ENCODE results near the gene PAK4.

The PAK4 gene

DNA sequence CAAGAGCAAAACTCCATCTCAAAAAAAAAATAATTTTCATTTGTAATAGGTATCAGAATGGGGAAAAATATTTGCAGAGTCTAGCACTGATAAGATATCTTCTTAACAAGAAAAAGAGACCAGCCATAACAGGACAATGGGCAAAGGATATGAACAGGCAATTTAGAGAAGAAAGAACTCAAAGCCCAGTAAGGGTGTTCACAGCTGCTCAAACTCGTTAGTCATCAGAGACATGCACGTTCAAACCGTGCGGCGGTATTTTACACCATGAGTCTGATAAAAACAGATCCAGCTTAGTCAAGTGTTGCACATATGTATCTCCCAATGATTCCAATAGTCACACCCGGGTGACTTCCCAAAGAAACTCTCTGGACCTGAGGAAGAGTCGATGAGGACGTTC, 57.5 kb downstream of the PAK4 start:
- no peak for DNase-seq

DNA sequence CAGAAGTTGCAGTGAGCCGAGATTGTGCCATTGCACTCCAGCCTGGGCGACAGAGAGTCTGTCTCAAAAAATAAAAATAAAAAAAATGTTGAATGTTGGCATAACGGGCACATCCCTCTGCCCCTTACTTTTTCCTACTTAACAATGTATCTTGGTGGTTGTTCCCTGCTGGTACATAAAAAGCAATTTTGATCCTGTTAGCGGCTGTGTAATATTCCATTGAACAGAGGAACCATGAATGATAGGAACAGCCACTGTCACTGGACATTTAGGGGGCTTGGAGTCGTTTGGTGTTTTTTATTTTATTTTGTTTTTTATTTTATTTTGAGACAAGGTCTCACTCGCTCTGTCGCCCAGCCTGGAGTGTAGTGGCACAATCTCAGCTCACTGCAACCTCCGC, 60.8 kb downstream of the PAK4 start:
- no peak for DNase-seq

DNA sequence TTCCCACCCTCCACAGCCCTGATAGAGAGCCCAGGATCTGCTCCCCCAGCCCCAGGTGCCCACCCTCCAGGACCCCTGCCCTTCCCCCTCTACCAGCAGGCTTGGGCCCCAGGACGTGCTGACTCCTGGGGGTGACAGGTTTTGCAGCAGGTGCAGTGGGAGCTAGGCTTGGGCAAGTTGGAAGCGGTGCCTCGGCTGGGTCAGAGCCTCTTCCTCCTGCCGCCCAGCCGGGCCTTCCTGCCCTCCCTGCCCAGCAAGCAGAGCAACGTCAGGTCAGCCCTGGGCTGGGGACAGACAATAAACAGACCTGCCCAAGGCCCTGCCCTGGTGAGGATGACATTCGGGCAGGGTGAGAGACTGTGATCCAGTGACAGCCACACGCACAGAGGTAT, 62.0 kb downstream of the PAK4 start:
- no peak for DNase-seq

DNA sequence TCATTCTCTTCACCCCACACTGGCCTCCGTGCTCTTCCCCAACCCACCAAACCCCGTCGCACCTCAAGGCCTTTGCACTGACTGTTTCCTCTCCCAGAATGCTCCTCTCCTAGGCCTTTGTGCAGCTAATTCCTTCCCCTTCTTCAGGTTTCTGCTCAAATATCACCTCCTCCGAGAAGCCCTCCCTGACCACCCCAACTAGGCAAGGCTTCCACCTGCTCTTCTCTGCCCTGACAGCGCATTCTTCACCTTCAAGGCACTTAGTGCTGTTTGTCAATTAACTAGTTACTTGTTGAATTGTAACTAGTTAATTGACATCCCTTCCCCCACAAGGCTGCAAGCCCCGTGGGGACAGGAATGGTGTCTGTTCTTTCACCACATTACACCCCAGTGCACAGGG, 63.4 kb downstream of the PAK4 start:
- no peak for DNase-seq

DNA sequence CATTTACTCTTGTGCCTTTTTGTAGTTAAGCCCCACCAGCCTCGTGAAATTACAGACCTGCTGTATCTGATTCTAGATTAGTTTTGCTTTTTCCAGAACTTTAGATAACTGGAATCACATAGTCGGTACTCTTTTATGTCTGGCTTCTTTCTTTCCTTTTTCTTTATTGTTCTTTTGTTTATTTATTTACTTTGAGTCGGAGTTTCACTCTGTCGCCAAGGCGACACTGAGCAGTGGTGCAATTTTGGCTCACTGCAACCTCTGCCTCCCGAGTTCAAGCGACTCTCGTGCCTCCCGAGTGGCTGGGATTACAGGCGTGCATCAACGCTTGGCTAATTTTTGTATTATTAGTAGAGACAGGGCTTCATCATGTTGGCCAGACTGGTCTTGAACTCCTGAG, 65.2 kb downstream of the PAK4 start:
- DNase-seq = no peak

DNA sequence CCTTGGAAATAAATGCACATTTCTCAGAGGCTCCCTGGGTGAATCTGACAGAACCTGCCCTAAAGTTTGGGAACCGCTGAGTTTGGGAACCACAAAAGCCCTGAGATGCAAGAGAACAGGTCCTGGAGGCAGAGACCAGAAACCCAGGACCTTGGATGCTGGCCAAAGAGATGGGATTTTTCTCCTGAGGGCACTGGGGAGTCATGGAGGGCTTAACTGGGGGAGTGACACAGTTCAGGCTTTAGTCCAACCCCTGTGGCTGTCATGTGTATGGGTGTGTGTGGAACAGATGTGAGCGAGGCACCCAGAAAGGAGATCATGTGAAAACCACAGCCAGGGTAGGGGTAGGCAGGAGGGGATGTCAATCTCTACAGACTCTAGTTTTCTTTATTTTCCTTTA, 67.3 kb downstream of the PAK4 start:
- no peak for DNase-seq

DNA sequence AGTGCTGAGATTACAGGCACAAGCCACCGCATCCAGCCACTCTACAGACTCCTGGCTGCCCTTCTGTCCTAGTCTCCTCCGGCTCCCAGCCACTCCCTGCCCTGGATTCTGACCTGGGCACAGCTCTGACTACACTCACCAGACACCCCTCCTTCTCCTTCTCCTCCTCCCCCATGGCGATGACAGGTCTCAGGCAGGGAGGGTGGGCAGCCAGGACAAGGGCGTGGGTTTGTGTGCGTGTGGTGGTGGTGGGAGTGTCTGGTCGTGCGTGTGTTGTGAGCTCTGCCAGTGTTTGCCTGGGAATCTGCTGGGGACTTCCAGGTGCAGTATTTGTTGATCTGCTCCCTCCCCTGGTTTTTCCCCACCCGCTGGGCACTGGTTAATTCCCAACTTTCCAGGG, 68.2 kb downstream of the PAK4 start:
- no peak for DNase-seq

DNA sequence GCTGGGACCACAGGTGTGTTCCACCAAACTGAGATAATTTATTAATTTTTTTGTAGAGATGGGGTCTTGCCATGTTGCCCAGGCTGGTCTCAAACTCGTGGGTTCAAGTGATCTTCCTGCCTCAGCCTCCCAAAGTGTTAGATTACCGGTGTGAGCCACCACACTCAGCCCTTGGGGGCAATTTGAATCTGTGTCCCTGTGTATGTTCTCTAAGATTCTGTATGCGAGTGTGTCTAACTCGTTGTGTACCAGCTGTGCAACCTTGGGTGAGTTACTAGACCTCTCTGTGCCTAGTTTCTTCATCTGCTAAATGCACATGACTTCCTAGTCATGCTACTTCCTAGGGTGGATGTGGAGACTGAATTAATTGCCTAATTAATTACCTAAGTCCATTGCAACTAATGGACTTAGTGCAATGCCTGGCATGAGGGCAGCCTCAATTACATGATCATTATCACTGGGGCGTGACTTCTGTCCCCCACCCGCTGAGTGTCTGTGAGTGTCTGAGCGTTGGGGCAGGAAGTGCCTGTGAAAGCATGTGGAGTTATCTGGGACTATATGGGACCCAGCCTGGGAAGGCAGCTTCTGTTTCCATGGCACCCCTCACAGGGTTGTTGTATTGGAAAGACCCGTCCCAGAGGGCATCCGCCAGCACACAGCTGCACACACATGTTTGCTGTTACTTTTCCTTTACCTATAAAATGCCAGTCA, 69.4 kb downstream of the PAK4 start:
- no peak for DNase-seq

DNA sequence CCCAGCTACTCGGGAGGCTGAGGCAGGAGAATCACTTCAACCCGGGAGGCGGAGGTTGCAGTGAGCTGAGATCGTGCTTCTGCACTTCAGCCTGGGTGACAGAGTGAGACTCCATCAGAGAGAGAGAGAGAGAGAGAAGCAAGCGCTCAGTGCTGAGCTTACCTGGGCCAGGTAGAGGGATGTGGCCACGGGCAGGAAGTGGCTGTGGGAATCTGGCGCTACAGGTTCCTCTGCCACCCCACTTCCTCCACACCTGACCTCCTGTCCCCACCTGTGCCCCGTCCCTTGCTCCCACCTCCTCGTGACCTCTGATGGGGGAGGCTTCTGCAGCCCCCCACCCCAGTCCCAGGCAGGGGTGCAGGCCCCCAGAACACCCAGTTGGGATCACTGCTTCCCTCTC, 70.2 kb downstream of the PAK4 start:
- DNase-seq = no peak

DNA sequence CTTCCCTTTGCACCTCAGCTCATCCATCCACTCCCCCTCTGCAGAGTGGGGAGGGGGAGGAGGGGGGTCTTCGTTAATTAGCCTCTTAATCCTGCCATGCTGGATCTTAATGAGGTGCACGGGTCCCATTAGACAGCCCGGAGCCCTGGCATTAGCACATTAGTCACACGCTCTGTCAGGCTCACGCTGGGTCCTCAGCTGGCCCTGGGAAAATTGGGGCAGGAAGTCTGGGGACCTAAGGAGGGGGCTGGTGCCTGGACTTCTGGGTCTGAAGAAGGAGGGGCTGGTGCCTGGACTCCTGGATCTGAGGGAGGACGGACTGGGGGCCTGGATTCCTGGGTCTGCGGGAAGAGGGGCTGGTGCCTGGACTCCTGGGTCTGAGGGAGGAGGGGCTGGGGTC, 70.7 kb downstream of the PAK4 start:
- no peak for DNase-seq

DNA sequence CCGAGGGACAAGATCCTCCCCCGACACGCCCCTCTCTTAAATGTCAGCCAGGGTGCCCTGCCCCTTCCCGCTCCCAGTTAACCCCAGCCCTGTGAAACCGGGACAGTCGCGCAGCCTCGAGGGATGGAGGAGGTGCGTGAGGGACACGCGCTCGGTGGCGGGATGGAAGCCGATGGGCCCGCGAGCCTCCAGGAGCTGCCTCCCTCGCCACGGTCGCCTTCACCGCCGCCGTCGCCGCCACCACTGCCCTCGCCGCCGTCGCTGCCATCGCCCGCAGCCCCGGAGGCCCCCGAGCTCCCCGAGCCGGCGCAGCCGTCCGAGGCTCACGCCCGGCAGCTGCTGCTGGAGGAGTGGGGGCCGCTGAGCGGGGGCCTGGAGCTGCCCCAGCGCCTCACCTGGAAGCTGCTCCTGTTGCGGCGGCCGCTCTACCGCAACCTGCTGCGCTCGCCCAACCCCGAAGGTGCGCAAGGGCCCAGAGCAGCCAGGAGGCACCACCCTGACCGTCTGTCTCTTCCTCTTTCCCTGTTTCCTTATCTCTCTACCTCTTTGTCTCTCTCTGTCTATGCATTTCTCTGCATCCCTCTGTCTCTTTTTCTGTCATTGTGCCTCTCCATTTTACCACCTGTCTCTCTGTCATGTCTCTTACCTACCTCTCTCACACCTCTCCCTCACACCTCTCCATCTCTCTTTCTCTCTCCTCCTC, 71.4 kb downstream of the PAK4 start, which contains the start of gene NCCRP1:
NCCRP1 (plus strand) TSS at position 105 of the 703 bp plus-strand sequence; CDS start at position 124, 19 bp downstream.
- no peak for DNase-seq

DNA sequence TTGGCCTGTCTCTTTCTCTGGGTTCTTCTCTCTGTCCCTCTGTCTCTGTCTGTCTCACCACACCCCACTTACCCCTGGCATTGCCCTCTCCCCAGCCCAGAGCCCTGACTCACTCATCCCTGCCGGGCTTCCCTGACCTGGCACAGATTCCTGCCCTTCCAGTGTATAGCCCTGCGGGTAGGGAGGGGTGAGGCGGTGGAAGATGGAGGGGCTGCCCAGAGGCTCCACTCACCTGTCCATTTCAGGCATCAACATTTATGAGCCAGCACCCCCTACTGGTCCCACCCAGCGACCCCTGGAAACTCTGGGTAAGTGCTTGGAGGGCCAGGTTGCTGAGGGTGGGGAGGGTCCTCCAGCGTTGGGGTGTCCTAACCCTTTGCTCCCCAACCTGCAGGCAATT, 72.2 kb downstream of the PAK4 start:
- no peak for DNase-seq

DNA sequence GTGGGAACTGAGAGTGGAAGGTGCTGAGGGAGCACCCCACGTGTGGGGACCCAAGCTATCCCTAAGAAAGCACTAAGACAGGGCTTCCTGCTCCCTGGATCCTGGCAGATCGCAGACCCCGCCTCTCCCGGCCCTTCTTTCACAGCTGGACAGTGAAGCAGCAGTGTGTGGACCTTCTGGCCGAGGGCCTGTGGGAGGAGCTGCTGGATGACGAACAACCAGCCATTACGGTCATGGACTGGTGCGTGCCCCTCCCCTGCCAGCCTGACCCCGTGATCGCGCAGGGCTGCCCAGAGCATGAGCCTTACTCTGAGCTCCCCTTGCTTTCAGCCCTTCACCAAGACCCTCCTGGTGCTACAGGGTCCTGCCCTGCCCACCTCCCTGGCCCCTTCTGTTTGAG, 73.4 kb downstream of the PAK4 start:
- DNase-seq = no peak

DNA sequence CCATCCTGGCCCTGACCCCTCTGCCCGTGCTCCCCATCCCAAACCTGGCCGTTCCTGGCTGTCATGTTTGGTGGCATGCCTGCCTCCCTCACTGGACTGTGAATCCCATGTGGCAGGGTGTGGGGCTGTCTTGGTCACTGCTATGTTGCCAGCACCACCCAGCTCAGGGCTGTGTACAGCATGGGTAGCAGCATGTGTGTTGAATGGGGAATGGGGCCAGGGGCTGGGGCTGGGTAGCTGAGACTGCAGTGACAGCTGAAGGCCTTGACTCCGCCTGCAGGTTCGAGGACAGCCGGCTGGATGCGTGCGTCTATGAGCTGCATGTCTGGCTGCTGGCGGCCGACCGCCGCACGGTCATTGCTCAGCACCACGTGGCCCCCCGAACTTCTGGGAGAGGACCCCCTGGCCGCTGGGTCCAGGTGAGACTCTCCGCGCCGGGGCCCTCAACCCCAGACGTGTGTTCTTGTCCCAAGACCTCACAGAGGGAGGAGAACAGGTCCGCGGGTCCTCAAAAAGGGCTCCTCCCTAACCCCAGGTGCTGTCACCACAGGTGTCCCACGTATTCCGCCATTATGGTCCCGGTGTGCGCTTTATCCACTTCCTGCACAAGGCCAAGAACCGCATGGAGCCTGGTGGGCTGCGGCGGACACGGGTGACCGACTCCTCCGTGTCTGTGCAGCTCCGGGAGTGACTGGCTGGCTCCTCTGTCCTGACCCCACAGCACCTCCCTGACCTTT, 74.6 kb downstream of the PAK4 start:
- no peak for DNase-seq

DNA sequence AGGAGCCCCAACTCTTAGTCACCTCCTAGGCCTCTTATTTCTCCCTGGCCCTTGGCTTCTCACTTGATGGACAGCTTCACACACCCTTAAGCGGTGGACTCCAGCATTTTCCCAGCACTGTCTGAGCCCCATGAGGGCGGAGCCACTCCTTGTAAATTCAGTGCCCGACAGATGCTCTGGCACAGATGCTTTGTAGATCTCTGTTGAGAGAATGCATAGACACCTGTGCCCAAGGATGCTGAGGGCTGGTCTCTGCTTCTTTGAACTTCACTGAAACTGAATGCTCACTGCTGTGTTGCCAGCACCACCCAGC, 75.2 kb downstream of the PAK4 start:
- DNase-seq = no peak

DNA sequence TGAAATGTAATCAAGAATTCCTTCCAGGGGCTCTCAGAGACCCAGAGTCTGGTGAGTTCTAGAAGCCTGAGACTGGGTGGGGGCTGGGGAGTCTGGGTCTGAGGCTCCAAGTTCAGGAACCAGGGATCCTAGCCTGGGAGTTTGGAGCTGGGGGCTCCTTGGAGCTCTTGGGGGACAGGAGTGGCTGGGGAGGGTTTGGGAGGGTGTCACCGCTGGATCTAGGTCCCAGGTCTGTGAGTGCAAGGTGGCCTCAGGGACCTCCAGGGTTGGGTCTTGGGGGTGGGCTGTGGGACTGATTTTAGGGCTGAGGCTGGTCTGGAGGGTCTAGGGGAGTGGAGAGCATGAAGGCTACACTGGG, 77.4 kb downstream of the PAK4 start:
- no peak for DNase-seq

DNA sequence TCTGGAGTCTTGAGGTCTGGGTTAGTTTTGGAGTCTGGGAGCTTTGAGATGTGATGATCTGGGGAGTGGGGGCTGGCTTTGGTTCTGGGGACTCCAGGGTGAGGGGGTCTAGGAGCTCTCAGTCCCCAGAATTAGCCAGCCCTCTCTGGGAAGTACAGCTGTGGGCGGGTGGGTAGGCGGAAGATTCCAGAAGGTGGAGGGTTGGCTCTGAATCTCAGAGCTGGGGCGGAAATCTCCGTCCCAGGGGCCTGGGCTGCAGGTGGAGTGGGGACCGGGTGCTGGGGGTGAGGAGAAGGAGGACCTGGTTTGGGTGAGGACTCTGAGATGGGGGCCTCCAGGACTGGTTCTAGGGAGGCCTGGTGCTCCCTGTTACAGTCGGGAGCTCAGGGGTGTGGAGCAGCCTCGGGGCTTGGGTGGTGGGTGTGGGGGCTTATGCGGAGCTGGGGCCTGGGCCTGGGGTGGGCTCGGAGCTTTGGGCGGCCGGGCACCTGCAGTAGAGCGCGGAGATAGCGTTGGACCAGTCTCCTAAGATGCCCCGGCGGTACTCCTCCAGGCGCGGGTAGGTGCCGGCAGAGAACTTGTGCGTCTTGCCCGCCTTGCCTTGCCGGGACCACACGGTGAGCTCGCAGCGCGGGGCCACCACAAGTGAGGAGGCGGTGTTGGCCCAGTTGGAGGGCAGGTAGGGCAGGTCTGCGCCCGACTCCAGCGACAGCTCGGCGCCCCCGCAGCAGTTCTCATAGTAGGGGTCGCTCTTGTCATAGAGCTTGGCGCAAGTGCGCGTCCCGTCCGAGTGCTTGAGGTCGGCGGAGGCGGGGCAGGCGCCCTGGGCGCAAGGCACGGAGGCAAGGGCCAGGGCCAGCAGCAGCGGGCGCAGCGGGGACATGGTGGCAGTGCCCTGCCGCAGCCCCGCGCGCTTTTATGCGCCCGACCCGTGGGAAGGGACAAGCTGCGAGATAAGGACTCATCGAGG, 78.1 kb downstream of the PAK4 start, which contains the start of gene SYCN:
SYCN (minus strand) TSS at position 892 of the 970 bp plus-strand sequence; CDS start at position 883, 9 bp downstream.
- DNase-seq = no peak

DNA sequence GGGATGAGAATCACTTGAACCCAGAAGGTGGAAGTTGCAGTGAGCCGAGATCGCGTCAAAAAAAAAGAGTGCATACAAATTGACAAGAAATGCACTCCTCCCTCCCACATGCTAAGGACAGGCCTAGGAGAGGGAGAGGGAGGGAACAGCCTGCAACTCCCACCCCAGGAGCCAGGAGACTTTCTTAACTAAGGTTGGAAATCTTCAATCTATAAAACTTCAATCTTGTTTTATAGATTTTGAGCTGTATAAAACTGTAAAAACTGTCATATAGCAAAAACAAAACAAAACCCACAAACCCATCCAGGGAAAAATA, 79.8 kb downstream of the PAK4 start:
- no peak for DNase-seq

DNA sequence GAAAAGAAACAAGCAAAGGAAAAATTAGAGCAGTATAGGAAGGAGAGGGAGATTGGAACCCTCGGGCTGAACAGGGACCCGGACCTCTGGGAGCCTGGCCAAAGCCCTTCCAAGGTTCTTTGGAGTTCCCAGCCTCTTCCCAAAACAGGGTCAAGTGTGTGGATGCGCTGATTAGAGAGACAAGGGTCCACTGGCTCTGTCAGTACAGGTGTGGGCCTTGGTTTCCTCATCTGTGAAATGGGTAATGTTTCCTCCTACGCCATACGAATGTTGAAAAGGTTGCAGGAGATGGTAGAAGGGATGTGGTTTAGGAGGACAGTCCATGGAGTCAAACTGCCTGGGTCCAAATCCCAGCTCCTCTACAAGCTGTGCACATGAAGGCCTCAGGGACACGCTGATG, 80.5 kb downstream of the PAK4 start:
- no peak for DNase-seq

DNA sequence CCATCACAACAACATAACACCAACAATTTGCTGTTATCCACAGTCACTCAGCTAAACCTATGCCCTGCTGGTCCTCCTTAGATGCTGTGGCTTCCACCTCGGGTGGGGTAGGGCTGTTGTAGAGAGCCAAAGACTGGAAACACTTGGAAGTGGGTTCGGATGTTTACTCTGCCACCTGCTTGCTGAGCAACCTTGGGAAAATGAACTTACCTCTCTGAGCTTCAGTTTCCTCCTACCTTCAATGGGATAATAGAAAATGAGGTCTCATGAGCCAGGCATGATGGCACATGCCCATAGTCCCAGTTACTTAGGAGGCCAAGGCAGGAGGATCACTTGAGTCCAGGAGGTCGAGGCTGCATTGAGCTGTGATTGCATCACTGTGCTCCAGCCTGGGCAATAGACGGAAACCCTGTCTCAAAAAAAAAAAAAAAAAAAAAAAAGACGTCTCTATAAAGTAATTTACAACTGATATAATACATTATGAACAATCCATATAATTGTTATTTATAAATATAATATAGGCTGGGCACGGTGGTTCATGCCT, 81.8 kb downstream of the PAK4 start:
- no peak for DNase-seq

DNA sequence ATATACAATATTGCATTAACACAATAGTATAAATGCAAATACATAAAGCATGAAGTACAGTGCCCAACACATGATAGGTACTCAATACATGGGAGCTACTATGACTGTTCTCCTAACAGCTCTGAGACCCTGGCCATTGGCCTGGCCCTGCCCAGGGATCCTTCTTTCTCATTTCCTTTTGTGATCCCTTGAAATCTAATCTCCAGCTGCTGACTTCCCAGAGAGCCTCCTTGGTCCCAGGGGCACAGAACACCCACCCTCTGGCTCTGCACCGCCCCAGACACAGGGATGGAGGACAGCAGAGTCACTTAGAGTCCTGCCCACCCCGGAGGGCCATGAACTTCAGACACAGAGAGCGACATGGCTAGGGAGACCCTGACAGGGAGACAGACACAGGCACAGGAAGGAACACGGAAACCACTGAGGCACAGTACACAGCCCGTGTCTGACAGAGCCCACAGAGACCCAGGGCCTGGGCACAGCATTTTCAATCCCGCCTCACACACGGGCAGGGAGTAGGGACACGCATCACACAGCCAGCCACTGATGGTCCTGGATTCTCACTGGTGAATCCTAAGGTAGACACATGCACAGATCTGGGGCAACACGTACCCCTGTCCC, 82.7 kb downstream of the PAK4 start:
- DNase-seq = no peak

DNA sequence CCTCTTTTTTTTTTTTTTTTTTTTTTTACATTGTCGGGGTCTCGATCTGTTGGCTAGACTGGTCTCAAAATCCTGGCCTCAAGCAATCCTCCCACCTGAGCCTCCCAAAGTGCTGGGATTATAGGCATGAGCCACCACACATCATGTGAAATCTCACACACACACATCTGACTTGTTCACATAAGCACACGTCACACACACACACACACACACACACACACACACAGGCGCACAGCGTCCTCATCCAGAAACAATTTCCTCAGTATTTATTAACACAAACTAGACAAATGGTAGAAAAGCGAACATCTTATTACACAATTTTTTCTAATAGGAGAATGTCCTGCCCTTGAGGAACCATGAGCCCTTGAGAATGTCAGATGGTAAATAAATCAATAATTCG, 83.6 kb downstream of the PAK4 start:
- DNase-seq = no peak

All from activated CD8-positive, alpha-beta memory T cell treated with anti-CD3 and anti-CD28 coated beads, Interleukin-2, amount 50 U/mL, for 4 hours (primary cell).